ENCODE data around the gene CARHSP1.
"Not testable (repeated sequence)": the region's sequence is repeated elsewhere in the genome, so short reads cannot be mapped to it uniquely, and the experiment has no call there.

The CARHSP1 gene

DNA sequence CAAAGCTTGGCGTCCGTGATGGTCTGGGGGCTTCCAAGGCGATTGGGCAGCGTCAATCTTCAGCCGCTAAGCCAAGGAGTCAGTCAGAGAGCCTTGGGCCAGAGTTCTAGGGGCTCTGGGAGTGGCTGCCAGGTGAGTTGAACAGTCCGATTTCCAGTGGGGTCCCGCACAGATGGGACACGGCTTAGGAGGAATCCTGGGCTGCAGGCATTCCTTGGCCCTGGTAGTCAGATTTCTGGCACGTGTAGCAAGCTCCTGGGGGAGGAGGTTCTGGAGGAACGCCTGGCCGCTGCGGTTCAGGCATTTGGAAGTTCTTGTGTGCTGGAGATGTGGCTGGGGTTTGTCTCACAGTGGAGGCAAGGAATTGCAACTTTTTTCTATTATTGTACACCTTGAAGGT, 25.5 kb downstream of the CARHSP1 start:
- peaks cover 24% of the 10 kb centered on the region for H3K4me1 Mint-ChIP-seq
- H3K9me3 Mint-ChIP-seq, H3K27ac Mint-ChIP-seq, H3K4me3 Mint-ChIP-seq, H3K36me3 Mint-ChIP-seq, H3K27me3 Mint-ChIP-seq: not testable (repeated sequence)

DNA sequence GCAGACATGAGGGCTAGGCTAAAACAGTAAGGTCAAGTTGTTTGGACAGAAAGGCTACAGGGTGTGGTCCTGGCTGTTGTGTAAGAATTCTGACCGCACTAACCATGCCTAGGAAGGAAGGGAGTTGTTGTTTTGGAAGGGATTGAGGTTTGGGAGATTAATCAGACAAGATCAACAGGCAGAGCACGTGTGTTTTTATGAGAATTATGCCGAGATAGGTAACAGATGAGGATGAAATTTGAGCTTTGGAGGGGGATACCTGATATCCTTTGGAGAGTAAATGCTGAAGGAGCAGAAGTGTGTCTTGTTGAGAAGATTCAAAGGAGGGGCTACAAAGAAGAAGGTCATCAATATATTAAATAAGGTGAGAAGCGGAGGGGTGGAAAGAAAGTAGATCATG, 26.8 kb downstream of the CARHSP1 start:
- H3K4me3 Mint-ChIP-seq, H3K36me3 Mint-ChIP-seq, H3K9me3 Mint-ChIP-seq, H3K27me3 Mint-ChIP-seq, H3K27ac Mint-ChIP-seq: not testable (repeated sequence)
- H3K4me1 Mint-ChIP-seq = peaks cover 24% of the 10 kb centered on the region

DNA sequence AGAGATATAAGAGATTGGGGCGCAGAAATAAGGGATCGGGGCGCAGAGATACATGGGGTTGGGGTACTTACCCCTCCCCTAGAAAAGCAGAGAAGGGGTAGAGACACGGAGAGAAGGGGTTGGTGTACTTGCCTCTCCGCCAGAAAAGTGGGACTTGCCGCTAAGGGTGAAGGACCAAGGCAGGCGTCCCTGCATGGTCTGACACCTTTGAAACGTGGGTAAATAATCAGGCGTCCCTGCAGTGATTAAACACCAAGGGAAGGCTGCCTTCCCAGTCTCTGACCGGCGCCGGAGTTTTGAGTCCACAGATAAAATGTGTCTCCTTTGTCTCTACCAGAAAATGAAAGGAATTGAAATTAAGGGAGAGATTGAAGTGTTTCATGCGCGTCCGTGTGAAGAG, 31.2 kb downstream of the CARHSP1 start:
- not testable (repeated sequence) for H3K27ac Mint-ChIP-seq, H3K36me3 Mint-ChIP-seq, H3K27me3 Mint-ChIP-seq, H3K9me3 Mint-ChIP-seq, H3K4me3 Mint-ChIP-seq
- H3K4me1 Mint-ChIP-seq = peaks cover 21% of the 10 kb centered on the region

DNA sequence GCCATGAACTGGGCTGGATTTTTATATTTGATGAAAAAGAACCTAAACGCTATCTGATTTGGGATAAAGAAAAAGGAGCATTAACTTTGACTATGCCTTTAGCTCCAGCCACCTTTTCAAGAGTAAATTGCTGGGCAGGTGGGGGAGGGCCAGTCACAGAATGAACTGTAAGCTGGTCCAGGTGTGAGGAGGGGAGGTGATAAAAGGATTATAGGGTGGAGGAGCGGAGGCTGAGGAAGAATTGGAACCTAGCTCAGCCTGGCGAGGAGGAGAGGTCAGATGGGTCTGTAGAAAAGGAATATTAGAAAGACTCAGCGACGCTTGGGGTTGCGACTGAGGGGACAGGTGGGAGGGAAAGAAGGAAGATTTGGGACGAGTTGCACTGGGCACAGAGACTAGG, 32.0 kb downstream of the CARHSP1 start:
- not testable (repeated sequence) for H3K27me3 Mint-ChIP-seq, H3K4me3 Mint-ChIP-seq, H3K9me3 Mint-ChIP-seq, H3K36me3 Mint-ChIP-seq, H3K27ac Mint-ChIP-seq
- H3K4me1 Mint-ChIP-seq = peaks cover 17% of the 10 kb centered on the region

DNA sequence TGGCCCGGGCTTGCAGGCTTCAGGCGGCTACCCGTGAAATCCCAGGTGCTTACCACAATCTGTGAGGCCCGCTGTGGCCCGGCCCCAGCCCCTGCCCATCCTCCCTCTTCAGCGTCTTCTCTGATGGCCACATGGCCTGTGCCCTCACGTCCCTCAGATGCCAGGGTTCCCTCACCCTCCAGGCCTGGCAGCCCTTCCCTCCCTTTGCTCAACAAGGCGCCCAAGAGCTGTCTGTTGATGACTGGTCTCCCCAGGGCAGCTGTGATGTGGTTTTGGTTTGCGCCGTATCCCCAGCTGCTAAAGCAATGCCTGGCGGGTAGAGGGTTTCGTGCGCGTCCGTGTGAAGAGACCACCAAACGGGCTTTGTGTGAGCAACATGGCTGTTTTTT, 36.1 kb downstream of the CARHSP1 start:
- peaks cover 10% of the 10 kb centered on the region for H3K36me3 Mint-ChIP-seq
- peak overlapping the region; percentile 41 for H3K27ac Mint-ChIP-seq
- H3K4me1 Mint-ChIP-seq = peaks cover 17% of the 10 kb centered on the region
- no peaks in the 10 kb centered on the region for H3K27me3 Mint-ChIP-seq
- H3K4me3 Mint-ChIP-seq = no peak overlapping the region
- H3K9me3 Mint-ChIP-seq = no peaks in the 10 kb centered on the region

DNA sequence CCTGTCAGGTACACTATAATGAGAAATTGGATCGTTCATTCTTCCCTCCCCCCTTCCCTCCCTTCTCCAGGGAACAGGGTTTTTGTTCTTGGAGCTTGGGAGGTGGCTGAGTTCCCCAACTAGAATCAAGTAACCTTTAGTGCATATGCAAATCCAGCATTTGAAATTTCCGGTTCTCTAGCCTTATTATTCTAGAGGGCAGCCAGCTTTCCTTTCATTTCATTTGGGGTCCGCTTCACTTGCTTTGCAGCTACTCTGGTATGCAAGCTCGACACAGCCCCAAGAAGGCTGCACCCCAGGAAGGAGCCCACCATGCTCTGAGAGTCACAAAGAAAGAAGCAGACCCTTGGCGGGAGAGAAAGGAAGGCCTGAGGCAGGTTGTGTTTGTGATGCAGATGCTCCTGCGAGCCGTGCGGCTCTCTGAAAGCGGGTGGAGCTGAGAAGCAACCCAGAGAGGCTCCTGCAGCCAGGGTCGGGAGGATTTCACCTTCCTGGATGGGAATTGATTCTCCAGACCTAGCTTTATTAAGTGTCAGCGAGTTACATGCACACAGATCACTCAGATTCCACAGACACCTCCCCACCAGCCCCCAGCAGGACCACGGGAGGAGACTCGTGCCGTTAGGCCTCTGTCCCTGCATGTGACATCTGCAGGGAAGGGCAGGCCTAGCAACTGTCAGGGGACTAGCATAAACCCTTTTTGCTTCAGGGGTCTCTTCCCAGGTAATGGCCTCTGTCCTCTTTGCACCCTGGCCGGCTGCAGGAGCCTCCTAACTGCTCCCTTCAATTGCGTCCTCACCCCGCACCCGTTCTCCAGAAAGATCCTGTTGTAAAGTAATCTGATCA, 36.7 kb downstream of the CARHSP1 start:
- Mint-ChIP-seq H3K27me3 (no peaks in the 10 kb centered on the region), H3K36me3 (peaks cover 10% of the 10 kb centered on the region), H3K4me3 (no peak overlapping the region), H3K9me3 (no peaks in the 10 kb centered on the region), H3K27ac (no peak overlapping the region), H3K4me1 (peaks cover 17% of the 10 kb centered on the region)

DNA sequence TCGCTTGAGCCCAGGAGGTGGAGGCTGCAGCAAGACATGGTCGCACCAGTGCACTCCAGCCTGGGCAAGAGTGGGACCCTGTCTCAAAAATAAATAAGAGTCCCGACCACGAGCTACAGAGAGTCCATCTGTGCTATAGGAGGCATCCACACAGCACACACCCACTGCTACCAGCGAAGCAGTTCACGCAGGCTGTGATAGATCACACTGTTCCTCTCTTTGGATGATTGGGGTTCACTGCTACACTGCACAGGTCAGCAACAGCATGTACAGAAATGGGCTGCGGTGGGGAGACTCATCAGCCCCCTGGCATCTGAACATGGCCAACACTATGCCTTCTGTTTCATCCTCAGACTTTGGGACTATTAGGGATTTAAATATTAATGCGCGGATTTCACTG, 37.4 kb downstream of the CARHSP1 start:
- no peaks in the 10 kb centered on the region for H3K9me3 Mint-ChIP-seq
- H3K4me1 Mint-ChIP-seq = peaks cover 17% of the 10 kb centered on the region
- no peak overlapping the region for H3K27ac Mint-ChIP-seq
- peaks cover 10% of the 10 kb centered on the region for H3K36me3 Mint-ChIP-seq
- no peak overlapping the region for H3K4me3 Mint-ChIP-seq
- H3K27me3 Mint-ChIP-seq = no peaks in the 10 kb centered on the region

DNA sequence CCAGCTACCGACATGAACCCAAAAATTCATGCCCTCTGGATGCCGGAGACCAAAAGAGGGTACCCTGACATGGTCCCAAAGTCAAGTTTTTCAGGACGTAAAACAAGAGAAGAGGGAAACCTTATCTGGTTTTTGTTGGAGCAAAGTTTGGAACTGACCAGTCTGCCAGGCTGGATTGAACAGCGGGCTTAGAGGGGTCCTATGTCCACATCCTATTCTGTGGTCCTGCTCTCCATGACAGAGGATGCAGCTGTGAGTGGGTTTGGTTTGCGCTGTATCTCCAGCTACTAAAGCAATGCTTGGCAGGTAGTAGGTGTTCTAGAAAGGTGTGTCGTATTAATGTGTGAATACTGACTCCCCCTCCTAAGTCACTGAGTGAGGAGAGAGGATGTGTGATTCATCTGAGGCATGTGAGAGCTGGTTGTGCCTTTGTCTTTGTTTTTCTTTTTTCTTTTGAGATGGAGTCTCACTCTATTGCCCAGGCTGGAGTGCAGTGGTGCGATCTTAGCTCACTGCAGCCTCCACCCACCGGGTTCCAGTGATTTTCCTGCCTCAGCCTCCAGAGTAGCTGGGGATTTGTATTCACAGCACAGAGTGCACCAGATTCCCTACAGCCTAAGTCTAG, 40.2 kb downstream of the CARHSP1 start:
- Mint-ChIP-seq H3K36me3 (peaks cover 10% of the 10 kb centered on the region), H3K4me1 (peaks cover 12% of the 10 kb centered on the region), H3K27ac (no peak overlapping the region), H3K4me3 (no peak overlapping the region), H3K27me3 (no peaks in the 10 kb centered on the region), H3K9me3 (no peaks in the 10 kb centered on the region)

DNA sequence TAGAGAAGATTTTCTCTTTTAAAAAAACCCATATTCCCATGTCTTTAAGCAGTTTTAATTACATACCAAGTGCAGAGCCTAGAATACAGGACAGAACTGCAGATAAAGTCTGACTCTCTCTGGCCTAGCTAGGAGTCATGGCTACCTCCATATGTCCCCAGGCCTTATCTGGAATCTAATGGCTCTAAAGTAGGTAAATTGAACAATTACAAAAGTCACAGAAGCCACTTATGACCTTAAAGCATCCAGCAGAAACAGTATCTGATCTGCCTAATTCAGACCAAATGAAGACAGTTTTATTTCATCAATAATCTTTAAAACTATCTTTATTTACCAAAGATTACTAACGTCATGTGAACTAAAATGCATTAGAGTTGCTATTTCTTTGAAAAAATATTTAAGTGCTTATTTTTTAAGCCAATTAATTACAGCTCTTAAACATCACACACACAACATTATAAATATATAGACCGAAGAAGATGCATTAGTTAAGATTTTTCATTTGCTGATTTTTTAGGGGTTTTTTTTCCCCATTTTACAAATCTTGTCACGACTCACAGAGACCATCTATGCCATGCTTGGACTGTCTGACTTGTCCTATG, 42.4 kb downstream of the CARHSP1 start:
- H3K9me3 Mint-ChIP-seq = no peaks in the 10 kb centered on the region
- H3K27ac Mint-ChIP-seq = no peak overlapping the region
- no peak overlapping the region for H3K4me3 Mint-ChIP-seq
- peaks cover 12% of the 10 kb centered on the region for H3K36me3 Mint-ChIP-seq
- H3K4me1 Mint-ChIP-seq = peaks cover 6% of the 10 kb centered on the region
- no peaks in the 10 kb centered on the region for H3K27me3 Mint-ChIP-seq

DNA sequence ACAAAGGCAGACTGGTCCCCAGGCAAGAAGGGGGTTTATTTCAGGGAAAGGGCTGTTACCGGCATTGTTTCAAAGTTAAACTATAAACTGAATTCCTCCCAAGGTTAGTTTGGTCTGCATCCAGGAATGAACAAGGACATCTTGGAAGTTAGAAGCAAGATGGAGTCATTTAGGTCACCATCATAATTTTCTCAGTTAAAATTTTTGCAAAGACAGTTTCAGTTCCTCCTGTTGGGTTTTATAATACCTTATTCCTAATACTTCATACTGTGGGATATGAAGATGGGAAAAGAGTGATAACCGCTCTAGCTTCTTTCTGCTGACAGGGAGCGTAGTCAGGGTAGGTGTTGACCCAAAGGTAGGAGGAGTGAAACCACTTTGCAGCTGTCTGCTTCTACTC, 46.4 kb downstream of the CARHSP1 start:
- Mint-ChIP-seq H3K4me3 (no peak overlapping the region), H3K4me1 (peaks cover 16% of the 10 kb centered on the region), H3K9me3 (no peaks in the 10 kb centered on the region), H3K27me3 (no peaks in the 10 kb centered on the region), H3K27ac (no peak overlapping the region), H3K36me3 (peaks cover 11% of the 10 kb centered on the region)

DNA sequence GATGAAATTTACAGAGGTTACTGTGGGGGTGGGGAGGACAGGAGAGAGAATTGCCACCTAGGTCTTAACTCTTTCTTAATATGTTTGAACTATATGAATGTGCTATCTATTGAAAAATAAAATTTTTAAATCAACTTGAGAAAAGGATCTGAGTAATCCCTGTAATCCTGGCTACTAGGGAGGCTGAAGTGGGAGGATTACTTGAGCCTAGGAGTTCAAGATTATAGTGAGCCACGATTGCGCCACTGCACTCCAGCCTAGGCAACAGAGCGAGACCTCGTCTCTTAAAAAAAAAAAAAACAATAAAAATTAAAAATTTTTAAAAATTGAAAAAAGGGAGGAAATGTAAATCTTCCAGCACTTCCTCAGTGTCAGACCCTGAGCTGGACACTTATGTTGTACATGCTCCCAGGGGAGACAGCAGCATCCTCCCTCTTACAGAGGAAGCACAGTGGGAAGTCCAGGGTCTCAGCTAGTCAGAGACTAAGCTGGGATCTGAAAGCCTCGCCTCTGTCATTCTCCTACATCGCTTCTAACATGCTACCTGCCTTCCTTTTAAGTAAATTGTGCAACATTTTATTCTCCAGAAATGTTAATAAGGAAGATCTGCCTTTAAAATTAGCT, 49.3 kb downstream of the CARHSP1 start:
- Mint-ChIP-seq H3K36me3 (peaks cover 23% of the 10 kb centered on the region), H3K4me1 (peaks cover 27% of the 10 kb centered on the region), H3K27me3 (no peaks in the 10 kb centered on the region), H3K4me3 (no peak overlapping the region), H3K9me3 (no peaks in the 10 kb centered on the region), H3K27ac (no peak overlapping the region)

DNA sequence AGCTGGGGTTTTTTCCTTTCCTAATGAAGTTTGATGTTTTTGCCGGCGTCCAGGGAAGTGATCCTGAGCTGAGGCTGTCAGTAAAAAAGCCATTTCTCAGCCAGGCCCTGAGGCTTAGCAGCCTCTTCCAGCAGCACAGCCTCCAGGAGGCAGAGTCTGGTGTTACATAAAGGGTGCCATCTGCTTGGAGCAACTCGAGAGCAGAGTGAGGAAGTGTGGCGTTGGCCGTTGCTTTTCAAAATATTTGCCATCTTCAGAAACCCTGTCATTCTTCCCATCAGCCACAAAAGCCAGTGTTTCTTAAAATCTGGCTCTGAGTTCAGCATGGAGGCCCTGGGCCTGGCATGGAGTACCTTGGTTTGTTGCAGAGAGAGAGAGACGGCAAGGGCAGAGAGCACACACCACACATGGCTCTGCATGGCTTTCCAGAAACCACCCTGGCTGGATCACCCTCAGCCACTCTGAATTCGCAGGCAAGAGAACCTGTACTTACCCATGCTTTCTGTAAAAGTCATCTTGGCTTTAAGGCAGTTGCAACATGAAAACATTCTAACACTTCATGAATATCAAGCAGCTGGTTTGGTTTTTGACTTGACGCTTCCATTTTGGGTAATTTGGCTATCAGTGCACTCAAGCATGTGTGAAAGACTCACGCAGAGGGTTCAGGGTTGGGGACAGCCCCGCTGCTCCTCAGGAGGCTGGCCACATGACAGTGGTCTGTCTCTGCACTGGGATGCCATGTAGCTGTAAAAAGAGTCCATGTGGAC, 50.1 kb downstream of the CARHSP1 start:
- no peak overlapping the region for H3K27ac Mint-ChIP-seq
- H3K9me3 Mint-ChIP-seq = no peaks in the 10 kb centered on the region
- no peaks in the 10 kb centered on the region for H3K27me3 Mint-ChIP-seq
- peaks cover 27% of the 10 kb centered on the region for H3K4me1 Mint-ChIP-seq
- H3K36me3 Mint-ChIP-seq = peaks cover 23% of the 10 kb centered on the region
- no peak overlapping the region for H3K4me3 Mint-ChIP-seq

DNA sequence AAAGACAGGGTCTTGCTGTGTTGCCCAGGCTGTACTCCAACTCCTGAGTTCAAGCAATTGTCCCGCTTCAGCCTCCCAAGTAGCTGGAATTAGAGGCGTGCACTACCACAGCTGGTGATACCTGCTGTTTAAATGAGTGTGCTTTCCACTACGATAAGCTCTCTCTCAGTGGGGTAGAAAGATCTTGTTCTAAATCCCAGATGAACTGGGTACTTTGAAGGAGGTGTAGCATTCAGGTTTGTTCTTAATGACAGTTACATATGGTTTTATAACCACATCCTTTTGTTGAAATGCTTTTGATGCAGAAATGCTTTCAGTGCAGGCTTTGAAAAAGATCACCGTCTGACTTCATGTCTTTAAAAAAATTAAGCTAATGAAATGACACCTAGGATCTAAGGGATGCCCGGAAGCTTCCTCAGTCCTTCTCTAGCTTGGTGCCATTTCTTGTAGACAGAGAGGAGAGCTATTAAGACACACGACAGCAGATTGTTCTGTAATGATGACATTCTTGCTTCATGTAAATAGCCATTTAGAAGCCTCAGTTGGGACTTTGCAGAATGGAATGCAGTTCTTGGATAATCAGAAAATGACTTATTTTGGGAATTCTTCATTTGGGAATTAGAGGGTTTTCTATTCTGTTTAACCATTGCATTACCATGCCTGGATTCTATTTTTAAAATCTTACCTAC, 51.7 kb downstream of the CARHSP1 start:
- Mint-ChIP-seq H3K4me1 (peaks cover 25% of the 10 kb centered on the region), H3K27me3 (no peaks in the 10 kb centered on the region), H3K4me3 (peak overlapping the region; percentile 30), H3K36me3 (peaks cover 26% of the 10 kb centered on the region), H3K9me3 (no peaks in the 10 kb centered on the region), H3K27ac (peak overlapping the region; percentile 68)

DNA sequence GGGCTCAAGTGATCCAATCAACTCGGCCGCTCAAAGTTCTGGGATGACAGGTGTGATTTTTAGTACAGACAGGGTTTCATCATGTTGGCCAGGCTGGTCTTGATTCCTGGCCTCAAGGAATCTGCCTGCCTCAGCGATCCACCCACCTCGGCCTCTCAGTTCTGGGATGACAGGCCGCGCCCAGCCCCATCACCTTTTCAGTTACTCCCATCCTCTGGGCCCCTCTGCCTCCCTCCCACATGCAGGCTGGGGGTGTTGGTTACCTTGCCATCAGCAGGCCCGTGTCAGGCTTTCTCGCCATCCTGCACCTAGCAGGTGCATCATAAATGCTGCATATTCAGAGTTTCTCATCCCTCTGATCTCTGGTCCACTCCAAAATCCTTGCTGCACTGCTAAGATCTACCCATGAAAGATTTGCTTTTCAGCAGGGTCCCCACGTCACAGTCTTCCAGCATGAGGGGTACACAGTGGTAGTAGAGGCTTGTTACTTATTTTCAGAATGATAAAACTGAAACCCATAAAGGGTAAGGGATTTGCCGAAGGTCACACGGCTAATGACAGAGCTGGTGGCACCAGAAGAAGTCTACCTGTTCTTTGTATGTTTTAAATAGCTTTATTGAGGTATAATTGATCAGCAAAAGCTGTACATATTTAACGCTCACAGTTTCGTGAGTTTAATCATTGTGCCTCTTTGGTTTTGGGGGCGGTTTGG, 54.6 kb downstream of the CARHSP1 start:
- Mint-ChIP-seq H3K4me1 (peaks cover 20% of the 10 kb centered on the region), H3K9me3 (no peaks in the 10 kb centered on the region), H3K36me3 (peaks cover 22% of the 10 kb centered on the region), H3K27ac (no peak overlapping the region), H3K27me3 (no peaks in the 10 kb centered on the region), H3K4me3 (no peak overlapping the region)
